SU-DHL-6 (cell line): ENCODE results near the gene ETV3L.

ENCODE experiments used
- EZH2phosphoT487 ChIP-seq: fragments of 200-600 bp; sonication (generic), shearing (Covaris generic); conservative IDR thresholded peaks from 2 replicates; pipeline ENCODE4 v1.6.1; 2018; ENCODE audit warnings: mild to moderate bottlenecking, antibody characterized with exemption, low read length, moderate library complexity, mixed read lengths
- TF ChIP-seq, protein P1 (sequence below): fragments of 200-600 bp; sonication (generic); IDR thresholded peaks from one replicate; pipeline ENCODE4 v1.5.1; 2017; ENCODE audit warnings: antibody characterized with exemption, mild to moderate bottlenecking, low read length, moderate library complexity; ENCODE audit not compliant: insufficient read depth, poor library complexity, severe bottlenecking

DNA sequence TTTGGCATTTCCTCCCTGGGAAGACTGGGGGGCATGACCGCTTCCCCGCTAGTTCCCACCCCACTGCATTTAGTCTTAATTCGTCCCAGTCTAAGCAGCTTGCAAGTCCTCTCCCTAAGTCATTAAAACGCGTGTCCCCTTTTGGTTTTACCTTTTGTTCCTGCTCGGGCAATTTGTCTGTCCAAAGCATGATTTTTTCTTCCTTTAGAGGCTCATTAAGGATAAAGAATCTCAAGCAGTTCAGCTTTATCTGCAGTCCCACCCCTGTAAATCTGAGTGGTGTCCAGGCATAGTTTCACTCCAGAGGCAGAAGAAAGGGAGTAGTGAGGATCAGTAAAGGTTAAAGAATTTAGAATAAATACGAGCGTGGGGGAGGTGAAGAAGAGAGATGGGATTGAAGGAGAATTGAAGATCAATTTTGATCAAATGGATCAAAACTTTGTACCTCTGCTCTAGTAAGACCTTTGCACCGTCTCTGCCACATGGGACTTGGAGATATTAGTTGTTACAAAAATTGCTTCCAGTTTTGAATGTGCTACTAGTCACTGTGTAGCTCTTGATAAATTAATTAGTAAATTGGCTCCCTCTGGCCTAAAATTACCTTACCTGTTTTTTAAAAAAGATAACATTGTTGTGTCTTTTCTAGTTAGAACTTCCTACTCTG lies 39.6 kb upstream of the ETV3L start:
- TF ChIP-seq, protein P1, sequence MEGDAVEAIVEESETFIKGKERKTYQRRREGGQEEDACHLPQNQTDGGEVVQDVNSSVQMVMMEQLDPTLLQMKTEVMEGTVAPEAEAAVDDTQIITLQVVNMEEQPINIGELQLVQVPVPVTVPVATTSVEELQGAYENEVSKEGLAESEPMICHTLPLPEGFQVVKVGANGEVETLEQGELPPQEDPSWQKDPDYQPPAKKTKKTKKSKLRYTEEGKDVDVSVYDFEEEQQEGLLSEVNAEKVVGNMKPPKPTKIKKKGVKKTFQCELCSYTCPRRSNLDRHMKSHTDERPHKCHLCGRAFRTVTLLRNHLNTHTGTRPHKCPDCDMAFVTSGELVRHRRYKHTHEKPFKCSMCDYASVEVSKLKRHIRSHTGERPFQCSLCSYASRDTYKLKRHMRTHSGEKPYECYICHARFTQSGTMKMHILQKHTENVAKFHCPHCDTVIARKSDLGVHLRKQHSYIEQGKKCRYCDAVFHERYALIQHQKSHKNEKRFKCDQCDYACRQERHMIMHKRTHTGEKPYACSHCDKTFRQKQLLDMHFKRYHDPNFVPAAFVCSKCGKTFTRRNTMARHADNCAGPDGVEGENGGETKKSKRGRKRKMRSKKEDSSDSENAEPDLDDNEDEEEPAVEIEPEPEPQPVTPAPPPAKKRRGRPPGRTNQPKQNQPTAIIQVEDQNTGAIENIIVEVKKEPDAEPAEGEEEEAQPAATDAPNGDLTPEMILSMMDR: no peak
- no peak for TF ChIP-seq EZH2phosphoT487
